ENCODE measurements around the gene DOCK2. TPM values are rescaled to one million over a fixed set of nuclear protein-coding genes. Genes with fewer than 3 reads are reported as not detected.

The DOCK2 gene
- total and polyA plus RNA-seq, 2 donors (not counting 1 experiment from before 2014, with no cell fraction given), result 1.1 to 8.9 TPM

GRCh38 chr5:169848271-169848670, 211.2 kb downstream of the DOCK2 start:
- Histone ChIP-seq H3K27me3 (ENCODE audit: control insufficient read depth, insufficient read depth, low read length) (no peaks in the 10 kb centered on the region), H3K79me2 (ENCODE audit: control insufficient read depth, insufficient read depth, low read length) (no peaks in the 10 kb centered on the region), H3K9me3 (ENCODE audit: control insufficient read depth, insufficient read depth, low read depth, low read length) (no peaks in the 10 kb centered on the region), H4K20me1 (ENCODE audit: control insufficient read depth, extremely low read depth, insufficient read depth, low read length) (no peaks in the 10 kb centered on the region), H3K27ac (ENCODE audit: insufficient read depth, low read length) (no peak overlapping the region), H3K9ac (ENCODE audit: insufficient read depth, low read length) (no peak overlapping the region), H3K4me2 (ENCODE audit: extremely low read depth, insufficient read depth, low read length) (no peak overlapping the region), H3K4me3 (replicated peaks in 1 of 4; ENCODE audit: control extremely low read depth in 1 of 4, insufficient read depth in 1 of 4, low read depth in 3 of 4, low read length in 4 of 4) (no peak overlapping the region), H2AFZ (ENCODE audit: low read length) (no peak overlapping the region), H3K36me3 (ENCODE audit: control insufficient read depth, insufficient read depth, low read length) (no peaks in the 10 kb centered on the region), H3K4me1 (ENCODE audit: control insufficient read depth, extremely low read depth, insufficient read depth, low read length) (no peaks in the 10 kb centered on the region)
- TF ChIP-seq CTCF (conservative IDR thresholded peaks at IDR 0.05 in 1 of 2, IDR thresholded peaks at IDR 0.05 in 1 of 2; ENCODE audit: low read depth in 1 of 2, low read length in 2 of 2) (no peak), EZH2 (IDR thresholded peaks at IDR 0.05; ENCODE audit: low read length, missing control alignments) (no peak)
- no peak for DNase-seq (ENCODE audit: low read depth in 2 of 2)

GRCh38 chr5:169848792-169849191, 211.7 kb downstream of the DOCK2 start:
- no peak for DNase-seq (ENCODE audit: low read depth in 2 of 2)
- Histone ChIP-seq H3K9me3 (ENCODE audit: control insufficient read depth, insufficient read depth, low read depth, low read length) (no peaks in the 10 kb centered on the region), H3K27me3 (ENCODE audit: control insufficient read depth, insufficient read depth, low read length) (no peaks in the 10 kb centered on the region), H3K36me3 (ENCODE audit: control insufficient read depth, insufficient read depth, low read length) (no peaks in the 10 kb centered on the region), H3K4me3 (replicated peaks in 1 of 4; ENCODE audit: control extremely low read depth in 1 of 4, insufficient read depth in 1 of 4, low read depth in 3 of 4, low read length in 4 of 4) (no peak overlapping the region), H3K79me2 (ENCODE audit: control insufficient read depth, insufficient read depth, low read length) (no peaks in the 10 kb centered on the region), H3K9ac (ENCODE audit: insufficient read depth, low read length) (no peak overlapping the region), H4K20me1 (ENCODE audit: control insufficient read depth, extremely low read depth, insufficient read depth, low read length) (no peaks in the 10 kb centered on the region), H3K4me2 (ENCODE audit: extremely low read depth, insufficient read depth, low read length) (no peak overlapping the region), H3K27ac (ENCODE audit: insufficient read depth, low read length) (no peak overlapping the region), H2AFZ (ENCODE audit: low read length) (no peak overlapping the region), H3K4me1 (ENCODE audit: control insufficient read depth, extremely low read depth, insufficient read depth, low read length) (no peaks in the 10 kb centered on the region)
- TF ChIP-seq CTCF (conservative IDR thresholded peaks at IDR 0.05 in 1 of 2, IDR thresholded peaks at IDR 0.05 in 1 of 2; ENCODE audit: low read depth in 1 of 2, low read length in 2 of 2) (no peak), EZH2 (IDR thresholded peaks at IDR 0.05; ENCODE audit: low read length, missing control alignments) (no peak)

GRCh38 chr5:169850409-169850808, 213.3 kb downstream of the DOCK2 start:
- Histone ChIP-seq H3K36me3 (ENCODE audit: control insufficient read depth, insufficient read depth, low read length) (no peaks in the 10 kb centered on the region), H3K4me1 (ENCODE audit: control insufficient read depth, extremely low read depth, insufficient read depth, low read length) (no peaks in the 10 kb centered on the region), H3K9me3 (ENCODE audit: control insufficient read depth, insufficient read depth, low read depth, low read length) (no peaks in the 10 kb centered on the region), H3K4me3 (replicated peaks in 1 of 4; ENCODE audit: control extremely low read depth in 1 of 4, insufficient read depth in 1 of 4, low read depth in 3 of 4, low read length in 4 of 4) (no peak overlapping the region), H3K27ac (ENCODE audit: insufficient read depth, low read length) (no peak overlapping the region), H3K79me2 (ENCODE audit: control insufficient read depth, insufficient read depth, low read length) (no peaks in the 10 kb centered on the region), H2AFZ (ENCODE audit: low read length) (no peak overlapping the region), H3K27me3 (ENCODE audit: control insufficient read depth, insufficient read depth, low read length) (no peaks in the 10 kb centered on the region), H4K20me1 (ENCODE audit: control insufficient read depth, extremely low read depth, insufficient read depth, low read length) (no peaks in the 10 kb centered on the region), H3K4me2 (ENCODE audit: extremely low read depth, insufficient read depth, low read length) (no peak overlapping the region), H3K9ac (ENCODE audit: insufficient read depth, low read length) (no peak overlapping the region)
- peak in 1 of 2 donors; percentile 25 for TF ChIP-seq CTCF (conservative IDR thresholded peaks at IDR 0.05 in 1 of 2, IDR thresholded peaks at IDR 0.05 in 1 of 2; ENCODE audit: low read depth in 1 of 2, low read length in 2 of 2)
- no peak for TF ChIP-seq EZH2 (IDR thresholded peaks at IDR 0.05; ENCODE audit: low read length, missing control alignments)
- DNase-seq (ENCODE audit: low read depth in 2 of 2), result no peak

All from fibroblast of lung (primary cell).